ENCODE results near the gene SRP68.
"Not testable (repeated sequence)": the region's sequence is repeated elsewhere in the genome, so short reads cannot be mapped to it uniquely, and the experiment has no call there.

Gene SRP68

DNA sequence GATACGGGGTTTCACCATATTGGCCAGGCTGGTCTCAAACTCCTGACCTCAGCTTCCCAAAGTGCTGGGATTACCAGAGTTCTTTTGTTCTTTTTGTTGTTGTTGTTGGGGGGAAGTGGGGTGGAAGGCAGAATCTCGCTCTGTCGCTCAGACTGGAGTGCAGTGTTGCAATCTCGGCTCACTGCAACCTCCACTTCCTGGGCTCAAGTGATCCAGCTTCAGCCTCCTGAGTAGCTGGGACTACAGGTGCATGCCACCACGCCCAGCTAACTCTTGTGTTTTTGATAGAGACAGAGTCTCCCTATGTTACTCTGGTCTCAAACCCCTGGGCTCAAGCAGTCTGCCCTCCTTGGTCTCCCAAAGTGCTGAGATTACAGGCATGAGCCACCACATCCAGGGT lies 6.1 kb upstream of the SRP68 start:
- FAIRE-seq, result not testable (repeated sequence)

GRCh38 chr17:76077584-76078110 lies 5.3 kb upstream of the SRP68 start:
- DNase-seq (ENCODE audit: insufficient read length, low spot score), result no peak
- peak; percentile 60 for FAIRE-seq

More for the DNA sequence above, 6.1 kb upstream of the SRP68 start:
- not testable (repeated sequence) for DNase-seq (ENCODE audit: insufficient read length, low spot score)

DNA sequence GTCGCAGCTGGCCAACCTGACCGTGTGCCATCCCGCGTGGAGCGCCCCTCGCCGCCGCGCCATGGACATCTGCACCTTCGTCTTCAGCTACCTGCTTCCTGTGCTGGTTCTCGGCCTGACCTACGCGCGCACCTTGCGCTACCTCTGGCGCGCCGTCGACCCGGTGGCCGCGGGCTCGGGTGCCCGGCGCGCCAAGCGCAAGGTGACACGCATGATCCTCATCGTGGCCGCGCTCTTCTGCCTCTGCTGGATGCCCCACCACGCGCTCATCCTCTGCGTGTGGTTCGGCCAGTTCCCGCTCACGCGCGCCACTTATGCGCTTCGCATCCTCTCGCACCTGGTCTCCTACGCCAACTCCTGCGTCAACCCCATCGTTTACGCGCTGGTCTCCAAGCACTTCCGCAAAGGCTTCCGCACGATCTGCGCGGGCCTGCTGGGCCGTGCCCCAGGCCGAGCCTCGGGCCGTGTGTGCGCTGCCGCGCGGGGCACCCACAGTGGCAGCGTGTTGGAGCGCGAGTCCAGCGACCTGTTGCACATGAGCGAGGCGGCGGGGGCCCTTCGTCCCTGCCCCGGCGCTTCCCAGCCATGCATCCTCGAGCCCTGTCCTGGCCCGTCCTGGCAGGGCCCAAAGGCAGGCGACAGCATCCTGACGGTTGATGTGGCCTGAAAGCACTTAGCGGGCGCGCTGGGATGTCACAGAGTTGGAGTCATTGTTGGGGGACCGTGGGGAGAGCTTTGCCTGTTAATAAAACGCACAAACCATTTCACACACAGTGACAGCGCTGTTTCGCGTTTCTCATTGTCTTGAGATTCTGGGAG lies 4.7 kb upstream of the SRP68 start:
- DNase-seq (ENCODE audit: insufficient read length, low spot score), result no peak
- FAIRE-seq, result no peak

GRCh38 chr17:76076146-76076764 lies 3.9 kb upstream of the SRP68 start:
- FAIRE-seq, result no peak
- DNase-seq (ENCODE audit: insufficient read length, low spot score), result no peak

- FAIRE-seq (no peak), DNase-seq (ENCODE audit: insufficient read length, low spot score) (no peak)
Observed at GRCh38 chr17:76075364-76076145, 3.2 kb upstream of the SRP68 start.

DNA sequence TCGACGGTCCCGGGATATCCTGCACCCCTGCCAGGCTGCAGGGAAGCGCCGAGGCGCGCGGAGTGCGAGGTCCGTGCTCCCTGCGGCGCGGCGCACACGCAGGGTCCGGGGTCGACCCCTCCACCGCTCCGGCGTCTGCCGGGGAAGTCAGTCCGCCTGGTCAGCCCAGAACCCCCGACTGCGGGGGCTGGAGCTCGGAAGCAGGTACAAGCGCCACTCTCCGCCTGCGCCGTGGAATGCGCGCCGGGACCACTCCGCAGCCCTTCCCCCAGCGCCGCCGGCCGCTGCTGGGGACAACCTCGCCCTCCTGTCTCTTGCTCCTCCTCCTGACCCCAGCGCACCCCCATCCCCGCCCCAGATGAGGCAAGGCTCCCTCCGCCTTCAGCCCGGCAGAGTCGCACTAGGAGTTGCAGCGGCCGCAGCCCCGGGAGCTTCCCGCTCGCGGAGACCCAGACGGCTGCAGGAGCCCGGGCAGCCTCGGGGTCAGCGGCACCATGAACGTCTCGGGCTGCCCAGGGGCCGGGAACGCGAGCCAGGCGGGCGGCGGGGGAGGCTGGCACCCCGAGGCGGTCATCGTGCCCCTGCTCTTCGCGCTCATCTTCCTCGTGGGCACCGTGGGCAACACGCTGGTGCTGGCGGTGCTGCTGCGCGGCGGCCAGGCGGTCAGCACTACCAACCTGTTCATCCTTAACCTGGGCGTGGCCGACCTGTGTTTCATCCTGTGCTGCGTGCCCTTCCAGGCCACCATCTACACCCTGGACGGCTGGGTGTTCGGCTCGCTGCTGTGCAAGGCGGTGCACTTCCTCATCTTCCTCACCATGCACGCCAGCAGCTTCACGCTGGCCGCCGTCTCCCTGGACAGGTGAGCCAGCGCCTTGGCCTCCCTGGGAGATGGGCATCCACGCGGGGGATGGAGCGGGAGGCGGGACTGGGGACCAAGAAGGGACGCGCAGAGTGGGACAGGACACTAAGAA lies 2.4 kb upstream of the SRP68 start, which contains the start of gene GALR2:
Gene GALR2, plus strand, starts transcription at position 392 of the 974 bp plus-strand sequence. Its CDS starts 103 bp downstream, at position 495.
- no peak for FAIRE-seq
- DNase-seq (ENCODE audit: insufficient read length, low spot score), result no peak

DNA sequence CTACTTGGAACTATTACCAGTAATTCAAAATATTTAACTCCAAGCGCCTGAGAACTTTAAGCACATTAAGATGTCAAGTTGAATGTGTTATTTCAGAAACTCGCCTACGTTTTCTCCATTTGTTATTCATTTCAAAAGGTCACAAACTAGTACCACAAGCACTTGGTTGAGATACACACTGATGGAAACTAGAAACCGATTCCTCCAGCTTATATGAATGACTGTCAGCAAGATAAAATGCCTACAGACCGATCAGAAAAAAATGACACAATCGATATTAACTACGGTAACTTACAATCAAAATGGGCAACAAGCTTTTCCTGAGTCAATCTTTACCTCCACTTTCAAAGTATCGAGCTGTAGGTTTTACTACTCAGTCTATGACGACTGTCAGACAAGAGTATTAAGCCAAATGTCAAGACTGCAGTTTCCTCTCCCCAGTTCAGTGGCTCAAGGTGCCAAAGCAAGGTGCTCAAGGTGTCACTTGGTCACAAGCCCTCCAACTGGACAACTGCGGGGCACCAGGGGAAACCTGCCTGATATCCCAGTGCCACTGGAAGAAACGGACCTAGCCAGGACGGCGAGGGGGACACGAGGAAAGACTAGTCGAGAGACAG lies 678 bp downstream of the SRP68 start:
- DNase-seq (ENCODE audit: insufficient read length, low spot score) (no peak), FAIRE-seq (peak; percentile 66)

DNA sequence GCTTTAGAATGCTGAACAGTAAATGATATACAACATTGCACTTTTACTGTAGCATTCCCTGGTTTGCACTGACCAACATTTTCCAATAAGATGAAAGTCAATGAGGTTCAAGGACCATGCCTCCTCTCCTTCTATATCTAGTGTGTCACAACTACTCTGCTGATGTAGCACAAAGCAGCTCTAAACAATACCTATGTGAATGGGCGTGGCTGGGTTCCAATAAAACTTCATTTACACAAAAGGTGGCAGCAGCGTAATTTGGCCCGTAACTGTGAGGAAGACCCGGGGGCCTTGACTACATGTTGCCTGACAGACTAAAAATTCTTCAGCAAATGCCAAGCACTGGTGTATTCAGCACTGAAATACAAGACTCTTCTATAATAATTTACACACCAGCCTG lies 6.5 kb downstream of the SRP68 start:
- FAIRE-seq (no peak), DNase-seq (ENCODE audit: insufficient read length, low spot score) (no peak)

GRCh38 chr17:76063875-76064546 lies 8.3 kb downstream of the SRP68 start:
- FAIRE-seq (no peak), DNase-seq (ENCODE audit: insufficient read length, low spot score) (no peak)

- FAIRE-seq; DNase-seq (ENCODE audit: insufficient read length, low spot score): not testable (repeated sequence)
Observed at GRCh38 chr17:76058264-76058663, 14.1 kb downstream of the SRP68 start.

- DNase-seq (ENCODE audit: insufficient read length, low spot score) (no peak), FAIRE-seq (no peak)
Observed at GRCh38 chr17:76056882-76057281, 15.4 kb downstream of the SRP68 start.

GRCh38 chr17:76054112-76054476 lies 18.2 kb downstream of the SRP68 start:
- no peak for FAIRE-seq
- no peak for DNase-seq (ENCODE audit: insufficient read length, low spot score)

- DNase-seq (ENCODE audit: insufficient read length, low spot score) (no peak), FAIRE-seq (no peak)
Observed at GRCh38 chr17:76053246-76054111, 18.8 kb downstream of the SRP68 start.

- FAIRE-seq, result no peak
- DNase-seq (ENCODE audit: insufficient read length, low spot score), result no peak
Observed at GRCh38 chr17:76051561-76051960, 20.8 kb downstream of the SRP68 start.

DNA sequence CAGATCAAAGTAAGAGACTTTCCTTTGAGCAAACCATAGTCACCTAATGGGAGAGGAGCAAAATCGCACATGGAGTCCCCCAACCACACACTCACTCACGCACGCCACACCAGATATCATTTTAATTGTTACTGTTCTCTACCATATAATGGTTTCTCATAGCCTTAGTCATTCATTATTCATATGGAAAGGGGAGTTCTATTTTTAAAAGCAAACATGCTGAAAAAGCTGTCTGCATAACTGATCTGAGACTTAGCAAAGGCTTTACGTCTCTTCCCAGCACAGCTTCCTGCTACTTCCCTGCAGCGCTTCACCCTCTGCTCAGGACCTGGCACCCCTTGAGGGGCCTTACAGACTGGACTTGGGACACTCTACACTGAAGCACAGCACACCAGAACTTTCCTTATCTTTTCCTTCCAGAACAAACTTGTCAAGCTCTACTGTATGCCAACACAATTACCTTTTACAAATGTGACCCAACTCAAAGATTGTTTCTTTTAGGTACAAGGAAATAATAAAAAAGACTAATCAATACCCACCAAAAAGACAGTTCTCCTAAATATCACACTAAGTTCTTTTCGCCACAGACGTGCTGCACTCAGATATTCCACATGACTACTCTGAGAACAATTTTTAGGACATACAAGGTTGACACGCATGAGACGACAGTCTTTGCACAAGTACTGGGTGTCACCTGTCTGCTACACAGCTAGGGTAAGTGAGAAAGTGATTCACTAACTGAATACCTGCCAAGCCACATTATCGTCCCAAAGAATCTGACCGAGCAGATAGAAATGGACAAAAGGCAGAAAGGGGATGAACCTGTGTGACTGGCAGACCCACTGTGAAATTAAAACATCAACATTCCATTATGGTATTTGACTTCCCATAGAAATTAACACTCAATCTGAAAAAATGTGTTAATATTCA lies 21.5 kb downstream of the SRP68 start:
- no peak for FAIRE-seq
- DNase-seq (ENCODE audit: insufficient read length, low spot score), result no peak

DNA sequence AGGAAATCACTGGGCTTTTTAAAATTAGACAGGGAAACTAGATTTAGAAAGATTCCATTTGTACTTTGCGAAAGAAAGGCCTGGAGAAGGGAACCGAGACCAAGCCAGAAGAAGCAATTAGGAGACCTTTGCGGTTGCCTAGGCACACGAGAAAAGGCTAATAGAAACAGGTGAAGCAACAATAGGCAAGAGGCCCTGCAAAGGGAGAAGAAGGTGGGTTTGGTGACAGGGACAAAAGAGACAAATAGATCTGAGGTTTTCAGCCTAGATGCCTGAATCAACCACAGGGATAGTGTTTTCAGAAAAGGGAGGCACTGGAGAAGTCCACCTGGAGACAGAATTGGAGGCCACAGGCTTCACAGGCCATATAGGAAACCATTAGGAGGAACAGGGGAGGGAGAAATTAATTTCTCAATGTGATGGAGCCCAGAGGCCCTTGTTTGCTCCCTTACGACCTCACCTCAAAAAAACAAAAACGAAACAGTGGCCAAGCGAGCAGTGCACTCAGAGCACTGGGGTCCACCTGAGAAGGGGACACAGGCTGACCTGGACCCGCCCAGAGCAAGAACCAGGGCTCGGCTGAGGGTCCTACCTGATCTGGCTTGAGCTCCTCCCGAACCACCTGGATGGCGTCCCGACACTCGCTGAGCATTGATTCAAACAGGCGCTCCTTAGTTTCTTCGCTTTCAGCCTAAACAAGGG lies 22.3 kb downstream of the SRP68 start:
- FAIRE-seq (no peak), DNase-seq (ENCODE audit: insufficient read length, low spot score) (no peak)

Data from GM19239 (cell line).